K562 (cell line): ENCODE data around the gene STUB1. TPM values are rescaled to one million over a fixed set of nuclear protein-coding genes. Genes with fewer than 3 reads are reported as not detected.

Source experiments
- BHLHE40 ChIP-seq: IDR thresholded peaks from 2 replicates; pipeline ENCODE4 v1.6.1; 2011; ENCODE audit warnings: low read length, improper control_type of control experiment
- CHD2 ChIP-seq: IDR thresholded peaks from 2 replicates; pipeline ENCODE4 v1.6.1; 2011; ENCODE audit warnings: low read depth, low read length
- CTCFL ChIP-seq: IDR thresholded peaks from 2 replicates; pipeline ENCODE4 v1.6.1; 2011; ENCODE audit warnings: borderline replicate concordance, low read depth, mild to moderate bottlenecking, moderate library complexity, low read length; ENCODE audit not compliant: insufficient read depth, poor library complexity, severe bottlenecking
- CXXC5 ChIP-seq: fragments of 250-450 bp; sonication (Bioruptor Pico); IDR thresholded peaks from 2 replicates; pipeline ENCODE4 v1.8.0; 2022; ENCODE audit warnings: inconsistent platforms, mild to moderate bottlenecking, moderate library complexity
- E2F8 ChIP-seq: fragments of 450-650 bp; IDR thresholded peaks from 2 replicates; pipeline ENCODE4 v1.7.1; 2018; ENCODE audit warnings: mild to moderate bottlenecking, low read depth; ENCODE audit not compliant: partially characterized antibody
- EHMT2 ChIP-seq: fragments of 450-650 bp; IDR thresholded peaks from 2 replicates; pipeline ENCODE4 v1.6.1; 2018; ENCODE audit warnings: antibody characterized with exemption
- JUND ChIP-seq, 2 experiments: IDR thresholded peaks; 2 replicates in 1 of 2; 3 replicates in 1 of 2; pipeline ENCODE4 v1.6.1; 2011; ENCODE audit warnings: borderline replicate concordance in 2 of 2, low read depth in 2 of 2, low read length in 2 of 2, improper control_type of control experiment in 1 of 2, missing biosample characterization in 1 of 2, missing genetic modification characterization in 1 of 2, missing genetic modification reagents in 1 of 2
- MAZ ChIP-seq, 2 experiments: fragments of 450-650 bp in 1 of 2; sonication (generic) in 1 of 2; formaldehyde crosslinking; IDR thresholded peaks in 1 of 2; conservative IDR thresholded peaks in 1 of 2; 2 replicates each; pipeline versions ENCODE4 v1.4.0 to v1.5.0; 2020; ENCODE audit warnings: mild to moderate bottlenecking in 1 of 2, missing genetic modification reagents in 1 of 2
- NKRF ChIP-seq: fragments of 450-650 bp; IDR thresholded peaks from 2 replicates; pipeline ENCODE4 v1.6.1; 2016; ENCODE audit warnings: borderline replicate concordance
- RAD21 ChIP-seq, 2 experiments: fragments of 250-450 bp in 1 of 2; fragments of 450-650 bp in 1 of 2; sonication (Bioruptor Pico) in 1 of 2; formaldehyde crosslinking in 1 of 2; IDR thresholded peaks in 1 of 2; conservative IDR thresholded peaks in 1 of 2; 2 replicates each; pipeline versions ENCODE4 v1.4.0 to v1.8.0; 2020 to 2022; ENCODE audit warnings: mild to moderate bottlenecking in 2 of 2, moderate library complexity in 1 of 2
- SMAD2 ChIP-seq: fragments of 150-350 bp; IDR thresholded peaks from 2 replicates; pipeline ENCODE4 v1.6.1; 2014; ENCODE audit warnings: low read depth, mild to moderate bottlenecking, low read length
- TEAD1 ChIP-seq, 2 experiments: fragments of 450-650 bp in 1 of 2; sonication (generic) in 1 of 2; formaldehyde crosslinking; IDR thresholded peaks; 2 replicates each; pipeline versions ENCODE4 v1.4.0 to v1.8.0; 2020 to 2022; ENCODE audit warnings: mild to moderate bottlenecking in 2 of 2, missing genetic modification reagents in 1 of 2
- ZBTB2 ChIP-seq: fragments of 450-650 bp; IDR thresholded peaks from 2 replicates; pipeline ENCODE4 v1.6.1; 2016; ENCODE audit warnings: antibody characterized with exemption
- ZEB2 ChIP-seq: fragments of 450-650 bp; IDR thresholded peaks from 2 replicates; pipeline ENCODE4 v1.6.1; 2016
- polyA plus RNA-seq, 8 experiments: library from polyadenylated mRNA; depleted of rRNA in 4 of 8; stranded (reverse) in 5 of 8; unstranded in 3 of 8; fragments of >200 nt; fragmentation: Nextera tagmentation in 2 of 8; fragmentation: Illumina TruSeq in 1 of 8; extraction: Ambion mirVana in 2 of 8; extraction: Trizol in 1 of 8; gene quantifications; 2 replicates each; pipeline versions ENCODE4 v1.2.1 to v1.2.3, GENCODE V29; 2011 to 2014; ENCODE audit warnings: inconsistent platforms in 1 of 8, missing spikeins in 1 of 8
- total RNA-seq, 7 experiments: library from RNA; depleted of rRNA in 6 of 7; stranded (reverse); fragments of >200 nt in 6 of 7; fragmentation: Illumina TruSeq in 2 of 7; extraction: Trizol in 2 of 7; gene quantifications; 2 replicates each; pipeline versions ENCODE4 v1.2.1 to v1.2.3, GENCODE V29; 2011 to 2021; ENCODE audit warnings: low replicate concordance in 1 of 7

The STUB1 gene
- total and polyA plus RNA-seq, 9 of the 15 experiments (the other 6 are each of a cell fraction or from before 2014, with no cell fraction given) = 10.6 to 251 (median 152) TPM

GRCh38 chr16:720447-720989 is 40.3 kb downstream of the STUB1 start (continued):
- peak; percentile 78 for TF ChIP-seq NKRF
- TF ChIP-seq EHMT2 = no peak
- TF ChIP-seq ZEB2 = 0 out of 2 replicates have a peak, but pooled peaks have one; percentile 31
- TF ChIP-seq CTCFL = peak; percentile 84
- no peak for TF ChIP-seq SMAD2
- peak; percentile 25; the same call in 1 of the 2 replicates for TF ChIP-seq JUND (IDR thresholded peaks at IDR 0.05; ENCODE audit: borderline replicate concordance, low read depth, low read length)
- TF ChIP-seq JUND (tag; IDR thresholded peaks at IDR 0.05; ENCODE audit: borderline replicate concordance, low read depth, low read length) = no peak; the same call in 2 of the 3 replicates
- no peak for TF ChIP-seq CHD2
- TF ChIP-seq TEAD1 (CRISPR knock-in tag; IDR thresholded peaks at IDR 0.05) = no peak
- no peak for TF ChIP-seq CXXC5 (CRISPR knock-in tag)
- no peak; the same call in 1 of the 2 replicates for TF ChIP-seq ZBTB2
- peak; percentile 20 for TF ChIP-seq E2F8
- TF ChIP-seq BHLHE40 = peak; percentile 81; the same call in 1 of the 2 replicates
- peak in 1 of 2 experiments; percentile 72; a peak in 2 of 4 replicates for TF ChIP-seq MAZ (CRISPR knock-in tag; conservative IDR thresholded peaks at IDR 0.05 in 1 of 2, IDR thresholded peaks at IDR 0.05 in 1 of 2)
- 0 out of 4 replicates have a peak, but pooled peaks of 1 of the 2 experiments have one; percentile 8 for TF ChIP-seq RAD21 (CRISPR knock-in tag; conservative IDR thresholded peaks at IDR 0.05 in 1 of 2, IDR thresholded peaks at IDR 0.05 in 1 of 2)
